HG03103 (cell line): Measurements from ENCODE around the gene PLXND1.
"Not testable (repeated sequence)": the region's sequence is repeated elsewhere in the genome, so short reads cannot be mapped to it uniquely, and the experiment has no call there.

Source experiments
- ATAC-seq: cut with Tn5 transposase; IDR thresholded peaks from one replicate; pipeline ENCODE4 v1.9.1; 2021; ENCODE audit warnings: low read depth; ENCODE audit not compliant: unreplicated experiment

The PLXND1 gene

GRCh38 chr3:129532261-129532660 is 74.2 kb downstream of the PLXND1 start:
- no peak for ATAC-seq

- no peak for ATAC-seq
These were observed 74.8 kb downstream of the PLXND1 start for GRCh38 chr3:129531699-129532098.

GRCh38 chr3:129530821-129531220 is 75.7 kb downstream of the PLXND1 start:
- ATAC-seq: no peak

- no peak for ATAC-seq
These were observed 76.2 kb downstream of the PLXND1 start for GRCh38 chr3:129530251-129530791.

GRCh38 chr3:129529436-129530210 is 76.9 kb downstream of the PLXND1 start:
- ATAC-seq: no peak

- no peak for ATAC-seq
These were observed 77.8 kb downstream of the PLXND1 start, which contains the start of gene RHO for GRCh38 chr3:129528589-129529100. Gene RHO, plus strand, starts transcription at chr3:129528639. Its CDS starts 95 bp downstream, at chr3:129528734.

GRCh38 chr3:129527262-129527661 is 79.2 kb downstream of the PLXND1 start:
- ATAC-seq: no peak

GRCh38 chr3:129526121-129526900 is 80.2 kb downstream of the PLXND1 start:
- peak; percentile 93 for ATAC-seq

- ATAC-seq: no peak
These were observed 81.0 kb downstream of the PLXND1 start for GRCh38 chr3:129525341-129525968.

GRCh38 chr3:129524081-129524480 is 82.4 kb downstream of the PLXND1 start:
- ATAC-seq: no peak

- ATAC-seq: no peak
These were observed 83.5 kb downstream of the PLXND1 start for GRCh38 chr3:129522953-129523352.

- ATAC-seq: no peak
These were observed 84.9 kb downstream of the PLXND1 start for GRCh38 chr3:129521611-129522010.

- ATAC-seq: no peak
These were observed 85.5 kb downstream of the PLXND1 start for GRCh38 chr3:129520960-129521359.

- ATAC-seq: no peak
These were observed 86.4 kb downstream of the PLXND1 start for GRCh38 chr3:129519896-129520715.

GRCh38 chr3:129519449-129519848 is 87.0 kb downstream of the PLXND1 start:
- no peak for ATAC-seq

GRCh38 chr3:129518581-129518980 is 87.9 kb downstream of the PLXND1 start:
- no peak for ATAC-seq

- ATAC-seq: no peak
These were observed 88.4 kb downstream of the PLXND1 start for GRCh38 chr3:129518038-129518561.

- ATAC-seq: no peak
These were observed 89.0 kb downstream of the PLXND1 start for GRCh38 chr3:129517516-129517915.

- ATAC-seq: not testable (repeated sequence)
These were observed 90.5 kb downstream of the PLXND1 start for GRCh38 chr3:129515821-129516432.
